ENCODE measurements around the gene SYNGAP1.
"Not testable (repeated sequence)": the region's sequence is repeated elsewhere in the genome, so short reads cannot be mapped to it uniquely, and the experiment has no call there.

SYNGAP1 gene

GRCh38 chr6:33466075-33466735 is 46.3 kb downstream of the SYNGAP1 start:
- no peak overlapping the region for H3K4me3 ChIP-seq (ENCODE audit: low read depth, low read length)

DNA sequence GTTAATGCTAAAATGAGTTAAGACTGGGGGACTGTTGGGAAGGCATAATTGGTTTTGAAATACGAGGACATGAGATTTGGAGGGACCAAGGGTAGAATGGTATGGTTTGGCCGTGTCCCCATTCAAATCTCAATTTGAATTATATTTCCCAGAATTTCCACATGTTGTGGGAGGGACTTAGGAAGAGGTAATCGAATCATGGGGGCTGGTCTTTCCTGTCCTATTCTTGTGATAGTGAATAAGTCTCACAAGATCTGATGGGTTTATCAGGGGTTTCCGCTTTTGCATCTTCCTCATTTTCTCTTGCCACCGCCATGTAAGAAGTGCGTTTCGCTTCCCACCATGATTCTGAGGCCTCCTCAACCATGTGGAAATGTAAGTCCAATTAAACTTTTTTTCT is 47.2 kb downstream of the SYNGAP1 start:
- H3K4me3 ChIP-seq (ENCODE audit: low read depth, low read length), result no peak overlapping the region

DNA sequence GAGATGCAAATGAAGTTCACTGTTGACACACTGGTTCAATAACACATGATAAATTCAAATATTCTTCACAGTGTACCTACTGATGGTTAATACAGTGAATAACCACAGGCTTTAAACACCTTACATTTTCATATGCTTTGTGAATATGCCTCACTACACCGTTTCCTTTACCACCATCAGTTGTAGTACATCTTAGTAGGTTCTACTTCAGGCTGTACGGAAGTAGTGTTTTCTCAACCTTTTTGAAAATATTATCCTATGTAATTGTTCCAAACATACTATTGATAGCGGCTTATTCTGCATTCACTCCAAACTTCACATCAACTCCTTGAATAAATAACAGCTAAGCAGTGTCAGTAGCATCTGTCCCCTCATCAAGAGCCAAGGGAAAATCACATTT is 49.8 kb downstream of the SYNGAP1 start:
- no peak overlapping the region for H3K4me3 ChIP-seq (ENCODE audit: low read depth, low read length)

DNA sequence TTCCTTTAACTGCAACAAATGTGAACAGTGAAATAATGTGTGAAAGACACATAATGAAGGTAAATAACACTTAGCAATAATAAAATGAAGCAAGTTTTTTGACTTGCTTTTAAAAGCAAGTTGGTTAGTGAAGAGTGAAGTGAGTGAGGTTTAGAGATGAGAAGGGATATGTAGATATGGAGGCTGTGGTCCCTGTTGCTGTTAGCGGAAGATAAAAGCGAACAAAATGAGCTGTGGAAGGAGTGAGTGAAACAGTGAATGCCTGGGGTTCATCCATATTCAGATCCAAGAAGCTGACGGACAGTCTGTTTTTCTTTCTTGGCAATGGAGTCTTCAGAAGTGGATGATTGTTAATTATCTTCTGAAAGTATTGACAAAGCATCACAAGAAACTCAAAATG is 58.0 kb downstream of the SYNGAP1 start:
- no peak overlapping the region for H3K4me3 ChIP-seq (ENCODE audit: low read depth, low read length)

GRCh38 chr6:33481192-33481591 is 61.3 kb downstream of the SYNGAP1 start:
- H3K4me3 ChIP-seq (ENCODE audit: low read depth, low read length), result no peak overlapping the region

DNA sequence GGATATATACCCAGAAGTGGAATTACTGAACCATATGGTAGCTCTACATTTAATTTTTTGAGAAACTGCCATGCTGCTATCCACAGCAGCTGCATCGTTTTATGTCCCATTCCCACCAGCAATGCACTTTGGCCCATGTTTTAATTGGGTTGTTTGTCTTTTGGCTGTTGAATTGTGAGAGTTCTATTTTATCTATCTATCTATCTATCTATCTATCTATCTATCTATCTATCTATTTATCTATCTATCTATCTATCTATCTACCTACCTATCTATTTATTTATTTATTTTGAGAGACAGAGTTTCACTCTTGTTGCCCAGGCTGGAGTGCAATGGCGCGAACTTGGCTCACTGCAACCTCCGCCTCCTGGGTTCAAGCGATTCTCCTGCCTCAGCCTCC is 62.8 kb downstream of the SYNGAP1 start:
- H3K4me3 ChIP-seq (ENCODE audit: low read depth, low read length), result not testable (repeated sequence)

- H3K4me3 ChIP-seq (ENCODE audit: low read depth, low read length), result no peak overlapping the region
Observed at GRCh38 chr6:33483678-33484077, 63.8 kb downstream of the SYNGAP1 start.

GRCh38 chr6:33484673-33485262 is 64.9 kb downstream of the SYNGAP1 start:
- H3K4me3 ChIP-seq (ENCODE audit: low read depth, low read length), result not testable (repeated sequence)

GRCh38 chr6:33485680-33486079 is 65.8 kb downstream of the SYNGAP1 start:
- H3K4me3 ChIP-seq (ENCODE audit: low read depth, low read length), result not testable (repeated sequence)

DNA sequence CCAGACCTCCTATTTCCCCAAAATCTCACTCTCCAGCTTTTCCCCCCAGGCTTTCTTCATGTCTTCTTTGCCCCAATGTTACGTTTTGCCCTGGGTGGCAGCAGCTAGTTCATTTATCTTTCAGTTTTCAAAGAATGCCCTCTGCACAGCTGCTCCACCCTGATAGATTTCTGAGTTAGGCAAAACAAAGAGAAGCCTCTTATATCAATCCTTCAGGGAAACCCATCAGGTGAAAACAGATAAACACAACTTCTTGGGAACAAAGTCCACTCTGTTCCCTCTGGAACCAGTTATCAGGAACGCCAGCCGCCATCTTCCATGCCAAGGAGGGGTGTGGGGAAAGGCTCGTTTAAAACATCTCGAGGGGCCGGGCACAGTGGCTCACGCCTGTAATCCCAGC is 68.5 kb downstream of the SYNGAP1 start:
- H3K4me3 ChIP-seq (ENCODE audit: low read depth, low read length), result no peak overlapping the region

DNA sequence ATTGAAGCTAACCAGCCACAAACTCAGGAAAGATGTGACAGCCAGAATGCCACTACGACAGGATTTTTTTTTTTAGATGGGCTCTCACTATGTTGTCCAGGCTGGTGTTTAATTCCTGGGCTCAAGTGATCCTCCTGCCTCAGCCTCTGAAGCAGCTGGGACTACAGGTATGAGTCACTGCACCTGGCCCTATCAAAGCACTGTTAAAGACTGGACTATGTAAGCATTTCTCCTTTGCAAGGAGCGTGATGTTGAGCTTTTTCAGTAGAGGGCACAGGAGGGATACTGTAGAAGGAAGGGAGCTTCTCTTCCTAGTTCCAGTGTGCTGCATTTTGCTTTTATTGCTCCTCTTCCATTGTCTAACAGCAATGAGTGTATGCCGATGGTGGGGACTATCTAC is 70.3 kb downstream of the SYNGAP1 start:
- no peak overlapping the region for H3K4me3 ChIP-seq (ENCODE audit: low read depth, low read length)

- no peak overlapping the region for H3K4me3 ChIP-seq (ENCODE audit: low read depth, low read length)
Observed at GRCh38 chr6:33490621-33491020, 70.8 kb downstream of the SYNGAP1 start.

GRCh38 chr6:33492093-33492492 is 72.2 kb downstream of the SYNGAP1 start:
- no peak overlapping the region for H3K4me3 ChIP-seq (ENCODE audit: low read depth, low read length)

- no peak overlapping the region for H3K4me3 ChIP-seq (ENCODE audit: low read depth, low read length)
Observed at GRCh38 chr6:33497157-33497556, 77.3 kb downstream of the SYNGAP1 start.

- H3K4me3 ChIP-seq (ENCODE audit: low read depth, low read length), result no peak overlapping the region
Observed at GRCh38 chr6:33502486-33502885, 82.6 kb downstream of the SYNGAP1 start.

DNA sequence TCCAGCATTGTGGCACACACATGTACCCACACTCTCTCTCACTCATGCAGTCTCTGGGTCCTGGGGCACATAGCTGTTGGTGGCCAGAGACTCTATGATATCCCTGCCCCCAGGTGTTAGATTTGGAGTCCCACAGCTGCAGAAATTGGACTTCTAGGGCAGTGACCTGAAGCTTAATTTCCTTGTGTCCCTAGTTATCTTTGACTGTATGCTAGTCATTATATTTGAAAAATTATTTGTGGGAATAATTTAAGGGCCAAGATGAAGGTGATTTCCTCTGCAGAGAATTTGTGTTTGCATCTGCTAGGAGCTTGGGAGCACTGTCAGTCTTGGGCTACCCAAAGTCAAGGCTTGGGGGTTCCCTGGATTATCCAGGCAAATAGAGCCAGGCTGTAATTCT is 84.6 kb downstream of the SYNGAP1 start:
- no peak overlapping the region for H3K4me3 ChIP-seq (ENCODE audit: low read depth, low read length)
